Duodenal mucosa (tissue), 2 donors: Measurements from ENCODE around the gene RNF103.

ENCODE experiments used
- H3K27ac ChIP-seq: one replicate; pipeline ENCODE4 v1.7.0; 2013; ENCODE audit warnings: low read depth, low read length
- H3K27me3 ChIP-seq, 2 donors: one replicate each; pipeline ENCODE4 v1.7.0; 2013; ENCODE audit warnings: low read length in 2 of 2, control low read depth in 1 of 2; ENCODE audit not compliant: insufficient read depth in 2 of 2, control insufficient read depth in 1 of 2
- H3K36me3 ChIP-seq, 2 donors: one replicate each; pipeline ENCODE4 v1.7.0; 2013; ENCODE audit warnings: low read length in 2 of 2, control low read depth in 1 of 2; ENCODE audit not compliant: insufficient read depth in 2 of 2, control insufficient read depth in 1 of 2
- H3K4me1 ChIP-seq, 2 donors: one replicate each; pipeline ENCODE4 v1.7.0; 2013; ENCODE audit warnings: low read length in 2 of 2, control low read depth in 1 of 2; ENCODE audit not compliant: insufficient read depth in 2 of 2, control insufficient read depth in 1 of 2
- H3K4me3 ChIP-seq, 2 donors: one replicate each; pipeline ENCODE4 v1.7.0; 2013; ENCODE audit warnings: low read length in 2 of 2, low read depth in 1 of 2
- H3K9ac ChIP-seq, 2 donors: one replicate each; pipeline ENCODE4 v1.7.0; 2013; ENCODE audit warnings: low read length in 2 of 2, low read depth in 1 of 2
- H3K9me3 ChIP-seq, 2 donors: one replicate each; pipeline ENCODE4 v1.7.0; 2013; ENCODE audit warnings: low read length in 2 of 2, control low read depth in 1 of 2; ENCODE audit not compliant: control insufficient read depth in 1 of 2

Gene RNF103

GRCh38 chr2:86646865-86647264, 23.2 kb upstream of the RNF103 start:
- Histone ChIP-seq H3K27me3 (no peaks in the 10 kb centered on the region), H3K36me3 (no peaks in the 10 kb centered on the region), H3K9me3 (peaks cover 4 to 8% of the 10 kb centered on the region in 2 donors), H3K4me1 (peaks cover 3 to 12% of the 10 kb centered on the region in 2 donors), H3K9ac (no peak overlapping the region), H3K4me3 (no peak overlapping the region), H3K27ac (no peak overlapping the region)

- Histone ChIP-seq H3K4me3 (no peak overlapping the region), H3K27ac (no peak overlapping the region), H3K9ac (no peak overlapping the region), H3K27me3 (no peaks in the 10 kb centered on the region), H3K36me3 (no peaks in the 10 kb centered on the region), H3K4me1 (peaks cover 3 to 12% of the 10 kb centered on the region in 2 donors), H3K9me3 (peaks cover 4 to 8% of the 10 kb centered on the region in 2 donors)
Observed at GRCh38 chr2:86646329-86646728, 22.7 kb upstream of the RNF103 start.

- H3K27me3 ChIP-seq, result no peaks in the 10 kb centered on the region
- no peaks in the 10 kb centered on the region for H3K36me3 ChIP-seq
- no peak overlapping the region for H3K4me3 ChIP-seq
- H3K9ac ChIP-seq, result no peak overlapping the region
- H3K4me1 ChIP-seq, result peaks cover 3 to 12% of the 10 kb centered on the region in 2 donors
- H3K9me3 ChIP-seq, result peaks cover 4 to 8% of the 10 kb centered on the region in 2 donors
- no peak overlapping the region for H3K27ac ChIP-seq
Observed at GRCh38 chr2:86645752-86646151, 22.1 kb upstream of the RNF103 start.

GRCh38 chr2:86638712-86639111, 15.0 kb upstream of the RNF103 start:
- no peaks in the 10 kb centered on the region for H3K4me1 ChIP-seq
- no peak overlapping the region for H3K9ac ChIP-seq
- no peaks in the 10 kb centered on the region for H3K9me3 ChIP-seq
- H3K4me3 ChIP-seq, result no peak overlapping the region
- no peak overlapping the region for H3K27ac ChIP-seq
- H3K36me3 ChIP-seq, result no peaks in the 10 kb centered on the region
- no peaks in the 10 kb centered on the region for H3K27me3 ChIP-seq

- H3K36me3 ChIP-seq, result no peaks in the 10 kb centered on the region
- H3K4me3 ChIP-seq, result no peak overlapping the region
- no peaks in the 10 kb centered on the region for H3K9me3 ChIP-seq
- no peak overlapping the region for H3K27ac ChIP-seq
- no peak overlapping the region for H3K9ac ChIP-seq
- H3K4me1 ChIP-seq, result peaks cover 9 to 13% of the 10 kb centered on the region in 2 donors
- no peaks in the 10 kb centered on the region for H3K27me3 ChIP-seq
Observed at GRCh38 chr2:86636842-86637241, 13.2 kb upstream of the RNF103 start.

GRCh38 chr2:86634352-86634751, 10.7 kb upstream of the RNF103 start:
- H3K9ac ChIP-seq, result no peak overlapping the region
- no peaks in the 10 kb centered on the region for H3K27me3 ChIP-seq
- no peaks in the 10 kb centered on the region for H3K36me3 ChIP-seq
- no peak overlapping the region for H3K27ac ChIP-seq
- H3K4me3 ChIP-seq, result no peak overlapping the region
- H3K9me3 ChIP-seq, result no peaks in the 10 kb centered on the region
- peaks cover 19 to 26% of the 10 kb centered on the region in 2 donors for H3K4me1 ChIP-seq

GRCh38 chr2:86633155-86633651, 9.5 kb upstream of the RNF103 start:
- H3K27ac ChIP-seq, result no peak overlapping the region
- H3K9ac ChIP-seq, result no peak overlapping the region

GRCh38 chr2:86632672-86633071, 9.0 kb upstream of the RNF103 start:
- no peak overlapping the region for H3K27ac ChIP-seq
- no peak overlapping the region for H3K9ac ChIP-seq
- no peaks in the 10 kb centered on the region for H3K9me3 ChIP-seq
- H3K4me1 ChIP-seq, result peaks cover 21 to 37% of the 10 kb centered on the region in 2 donors
- H3K4me3 ChIP-seq, result no peak overlapping the region
- no peaks in the 10 kb centered on the region for H3K27me3 ChIP-seq
- no peaks in the 10 kb centered on the region for H3K36me3 ChIP-seq

More at GRCh38 chr2:86633155-86633651, 9.5 kb upstream of the RNF103 start:
- peaks cover 19 to 34% of the 10 kb centered on the region in 2 donors for H3K4me1 ChIP-seq
- no peaks in the 10 kb centered on the region for H3K9me3 ChIP-seq
- no peak overlapping the region for H3K4me3 ChIP-seq
- H3K27me3 ChIP-seq, result no peaks in the 10 kb centered on the region
- no peaks in the 10 kb centered on the region for H3K36me3 ChIP-seq

- H3K4me1 ChIP-seq, result peaks cover 25 to 41% of the 10 kb centered on the region in 2 donors
- H3K4me3 ChIP-seq, result peak overlapping the region; percentile 19 to 26
- no peaks in the 10 kb centered on the region for H3K9me3 ChIP-seq
- no peaks in the 10 kb centered on the region for H3K27me3 ChIP-seq
- no peaks in the 10 kb centered on the region for H3K36me3 ChIP-seq
- H3K27ac ChIP-seq, result no peak overlapping the region
- H3K9ac ChIP-seq, result no peak overlapping the region
Observed at GRCh38 chr2:86631846-86632485, 8.3 kb upstream of the RNF103 start.

- Histone ChIP-seq H3K36me3 (no peaks in the 10 kb centered on the region), H3K27ac (peak overlapping the region; percentile 35), H3K9ac (no peak overlapping the region), H3K4me1 (peaks cover 22 to 37% of the 10 kb centered on the region in 2 donors), H3K4me3 (no peak overlapping the region), H3K9me3 (no peaks in the 10 kb centered on the region), H3K27me3 (no peaks in the 10 kb centered on the region)
Observed at GRCh38 chr2:86628091-86628522, 4.4 kb upstream of the RNF103 start.
